GM12874 (cell line): ENCODE data around the gene ANAPC10.

Experiments used
- TF ChIP-seq, protein P1 (sequence below): IDR thresholded peaks from 2 replicates; pipeline ENCODE4 v1.5.1; 2011; ENCODE audit warnings: low read depth, mild to moderate bottlenecking, control low read depth, low read length, moderate library complexity; ENCODE audit not compliant: insufficient read depth

The ANAPC10 gene

DNA sequence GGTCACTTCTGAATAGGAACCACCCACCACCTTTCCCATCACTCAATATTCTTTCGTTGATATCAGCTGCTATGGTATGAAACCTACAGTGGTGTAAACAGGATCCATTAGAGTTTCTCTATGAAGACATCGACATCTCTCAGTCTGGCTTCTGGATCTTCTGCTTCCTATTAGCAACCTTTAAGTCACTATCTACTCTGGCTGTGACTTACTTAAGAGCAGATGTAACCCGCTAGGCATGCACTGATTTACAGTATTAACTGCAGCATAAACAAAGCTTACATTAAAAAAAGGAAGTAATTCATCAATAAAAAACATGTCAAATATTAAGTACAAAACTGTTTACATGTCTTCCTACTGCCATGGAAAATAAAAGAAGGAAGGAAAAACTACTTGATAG is 96.4 kb downstream of the ANAPC10 start:
- TF ChIP-seq, protein P1, sequence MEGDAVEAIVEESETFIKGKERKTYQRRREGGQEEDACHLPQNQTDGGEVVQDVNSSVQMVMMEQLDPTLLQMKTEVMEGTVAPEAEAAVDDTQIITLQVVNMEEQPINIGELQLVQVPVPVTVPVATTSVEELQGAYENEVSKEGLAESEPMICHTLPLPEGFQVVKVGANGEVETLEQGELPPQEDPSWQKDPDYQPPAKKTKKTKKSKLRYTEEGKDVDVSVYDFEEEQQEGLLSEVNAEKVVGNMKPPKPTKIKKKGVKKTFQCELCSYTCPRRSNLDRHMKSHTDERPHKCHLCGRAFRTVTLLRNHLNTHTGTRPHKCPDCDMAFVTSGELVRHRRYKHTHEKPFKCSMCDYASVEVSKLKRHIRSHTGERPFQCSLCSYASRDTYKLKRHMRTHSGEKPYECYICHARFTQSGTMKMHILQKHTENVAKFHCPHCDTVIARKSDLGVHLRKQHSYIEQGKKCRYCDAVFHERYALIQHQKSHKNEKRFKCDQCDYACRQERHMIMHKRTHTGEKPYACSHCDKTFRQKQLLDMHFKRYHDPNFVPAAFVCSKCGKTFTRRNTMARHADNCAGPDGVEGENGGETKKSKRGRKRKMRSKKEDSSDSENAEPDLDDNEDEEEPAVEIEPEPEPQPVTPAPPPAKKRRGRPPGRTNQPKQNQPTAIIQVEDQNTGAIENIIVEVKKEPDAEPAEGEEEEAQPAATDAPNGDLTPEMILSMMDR, result no peak

DNA sequence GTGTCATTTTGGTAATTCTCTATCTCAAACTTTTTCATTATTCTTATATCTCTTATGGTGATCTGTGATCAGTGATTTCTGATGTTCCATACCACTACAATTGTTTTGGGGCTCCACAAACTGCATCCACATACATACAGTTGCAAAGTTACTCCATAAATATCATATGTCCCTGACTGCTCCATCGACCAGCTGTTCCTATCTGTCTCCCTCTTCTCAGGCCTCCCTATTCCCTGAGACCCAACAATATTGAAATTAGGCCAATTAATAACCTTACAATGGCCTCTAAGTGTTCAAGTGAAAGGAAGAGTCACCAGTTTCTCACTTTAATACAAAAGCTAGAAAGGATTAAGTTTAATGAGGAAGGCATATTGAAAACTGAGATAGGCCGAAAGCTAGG is 108.7 kb downstream of the ANAPC10 start:
- TF ChIP-seq, protein P1, result no peak

DNA sequence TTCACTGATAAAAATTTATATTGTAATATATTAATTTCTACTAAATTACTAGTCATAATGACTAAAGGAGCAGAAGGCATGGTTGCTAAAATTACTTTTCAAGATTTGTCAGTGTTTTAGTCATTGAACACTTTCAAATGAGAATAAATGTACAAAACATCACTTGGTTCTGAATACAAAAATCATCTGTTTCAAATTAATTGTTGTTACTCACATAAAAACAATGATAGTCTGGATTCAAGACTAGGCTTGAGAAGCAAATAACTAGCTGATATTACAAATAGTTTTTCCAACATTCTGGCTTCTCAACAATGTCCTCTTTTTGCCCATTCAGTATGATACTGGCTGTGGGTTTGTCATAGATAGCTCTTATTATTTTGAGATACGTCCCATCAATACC is 112.5 kb downstream of the ANAPC10 start:
- TF ChIP-seq, protein P1, result no peak

DNA sequence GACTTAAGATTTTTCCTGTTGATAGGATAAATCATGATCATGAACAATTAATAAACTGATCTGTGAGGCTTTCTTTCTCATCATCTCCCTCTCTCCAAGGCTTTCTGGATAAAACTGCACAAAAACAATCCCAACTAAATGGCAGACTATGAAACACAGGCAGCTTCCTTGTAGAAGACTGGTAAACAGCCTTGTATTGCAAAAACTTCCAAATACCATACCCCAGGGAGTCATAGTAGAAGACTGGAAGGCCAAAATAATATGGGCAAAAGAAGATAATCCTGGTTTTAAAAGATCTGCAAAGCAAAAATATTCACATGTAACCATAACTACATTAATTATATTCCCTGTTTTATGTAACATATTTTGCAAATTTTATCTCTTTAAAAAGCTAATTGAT is 113.0 kb downstream of the ANAPC10 start:
- TF ChIP-seq, protein P1, result no peak

DNA sequence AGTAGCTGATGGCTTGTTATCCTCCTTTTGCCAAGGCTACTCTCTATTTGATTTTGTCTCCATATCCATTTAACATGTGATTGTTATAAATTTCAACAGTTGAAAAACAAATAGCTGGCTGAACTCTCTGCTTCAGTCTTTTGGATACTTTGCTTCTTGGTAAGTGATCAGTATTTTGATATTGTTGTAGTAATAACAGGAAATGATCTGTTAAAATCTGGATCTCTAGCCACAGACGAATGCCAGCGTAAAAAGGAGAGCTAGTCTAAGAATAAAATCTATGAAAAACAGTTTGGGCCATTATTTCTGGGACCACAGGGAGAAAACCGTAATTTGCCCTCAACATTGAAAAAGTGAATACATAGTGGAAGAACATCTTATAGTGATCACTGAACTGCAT is 113.8 kb downstream of the ANAPC10 start:
- TF ChIP-seq, protein P1, result no peak

DNA sequence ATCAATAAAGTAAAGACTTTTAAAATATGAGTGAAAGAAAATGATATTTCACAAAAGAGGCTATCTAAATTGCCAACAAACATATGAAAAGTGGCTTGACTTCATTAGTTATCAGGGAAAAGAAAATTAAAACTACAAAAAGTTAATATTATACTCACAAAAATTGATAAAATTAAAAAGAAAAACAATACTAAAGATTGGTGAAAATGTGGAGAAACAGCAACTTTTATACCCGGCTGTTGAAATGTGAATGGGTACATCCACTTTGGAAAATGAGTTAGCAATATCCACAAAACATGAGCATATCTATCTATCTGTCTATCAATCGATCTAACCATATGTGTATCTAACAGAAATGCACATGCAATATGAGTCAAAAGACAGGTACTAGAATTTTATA is 122.3 kb downstream of the ANAPC10 start:
- TF ChIP-seq, protein P1, result no peak

DNA sequence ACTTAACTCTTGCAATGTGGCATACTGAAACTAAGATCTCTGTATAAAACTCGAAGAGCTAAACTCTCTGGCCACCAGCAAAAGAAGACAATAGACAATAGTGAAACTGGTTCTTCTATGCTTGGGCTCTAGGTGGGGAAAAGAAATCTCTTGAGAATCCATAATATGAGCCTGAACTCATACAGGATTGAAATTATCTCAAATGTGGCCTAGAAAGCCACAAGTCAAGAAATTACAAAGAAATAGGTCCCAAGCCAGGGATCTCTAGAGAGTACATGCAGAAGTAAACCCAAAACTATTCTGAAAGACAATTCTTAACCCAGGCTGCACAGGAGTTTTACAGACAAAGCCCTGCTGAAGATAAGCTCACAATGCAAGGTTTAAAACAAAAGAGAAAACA is 127.4 kb downstream of the ANAPC10 start:
- TF ChIP-seq, protein P1, result no peak

DNA sequence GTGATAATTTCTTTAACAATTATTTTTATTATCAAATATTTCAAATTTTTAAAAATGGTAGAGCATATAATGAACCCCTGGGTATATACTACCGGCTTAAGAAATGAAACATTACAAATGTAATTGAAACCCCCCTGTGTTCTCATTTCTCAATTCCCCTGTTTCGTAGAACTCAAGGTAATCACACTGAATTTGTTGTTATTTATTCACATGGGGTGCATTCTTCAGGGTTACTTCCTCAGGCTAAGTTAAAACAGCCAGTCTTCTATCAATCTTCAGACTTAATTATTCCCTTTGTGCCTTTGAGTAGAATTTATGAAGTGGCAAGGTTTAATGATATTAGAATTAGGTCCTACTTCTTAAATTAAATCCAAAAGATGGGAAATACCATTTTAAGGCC is 128.2 kb downstream of the ANAPC10 start:
- TF ChIP-seq, protein P1, result no peak
